HEK293 (cell line): ENCODE results near the gene USP5.

Experiments used
- CTCF ChIA-PET: fragments of 350-600 bp; formaldehyde crosslinking; extraction: SDS; loops from one replicate; lab custom pipeline; 2021; ENCODE audit warnings: antibody characterized with exemption; lab: Yijun Ruan, JAX
- POLR2A ChIA-PET: fragments of 300-600 bp; formaldehyde crosslinking; extraction: SDS; loops from one replicate; lab custom pipeline; 2020; ENCODE audit warnings: antibody characterized with exemption, inconsistent platforms; lab: Yijun Ruan, JAX
- H3K27ac ChIP-seq: fragments of 200-500 bp; sonication (Bioruptor generic); 2 replicates; pipeline ENCODE4 v1.5.1; 2014; ENCODE audit warnings: low read depth, low read length, control low read depth, inconsistent platforms; ENCODE audit errors: extremely low read depth
- H3K36me3 ChIP-seq, 2 experiments: fragments of 200-500 bp in 1 of 2; sonication (Bioruptor generic) in 1 of 2; 1 replicate in 1 of 2; 2 replicates in 1 of 2; pipeline ENCODE4 v1.5.1; 2014 to 2017; ENCODE audit warnings: inconsistent platforms in 2 of 2, low read length in 2 of 2; ENCODE audit not compliant: control insufficient read depth in 2 of 2, insufficient read depth in 1 of 2
- H3K4me1 ChIP-seq: fragments of 200-500 bp; sonication (Bioruptor generic); 2 replicates; pipeline ENCODE4 v1.5.1; 2014; ENCODE audit warnings: mild to moderate bottlenecking, low read length, inconsistent platforms; ENCODE audit not compliant: control insufficient read depth, insufficient read depth
- H3K4me3 ChIP-seq: 2 replicates; pipeline ENCODE4 v1.5.1; 2011; ENCODE audit warnings: low read depth, mild to moderate bottlenecking, control low read depth, low read length, moderate library complexity
- H3K9me3 ChIP-seq: fragments of 200-500 bp; sonication (Bioruptor generic); 2 replicates; pipeline ENCODE4 v1.5.1; 2014; ENCODE audit warnings: low read depth, low read length, inconsistent platforms; ENCODE audit not compliant: control insufficient read depth, insufficient read depth
- AEBP2 ChIP-seq: fragments of 450-650 bp; formaldehyde crosslinking; IDR thresholded peaks from 2 replicates; pipeline ENCODE4 v1.5.1; 2016; ENCODE audit warnings: missing biosample characterization, missing genetic modification characterization, borderline replicate concordance
- EGR2 ChIP-seq: fragments of 450-650 bp; formaldehyde crosslinking; IDR thresholded peaks from 2 replicates; pipeline ENCODE4 v1.5.1; 2016; ENCODE audit warnings: low read depth, missing biosample characterization, missing genetic modification characterization
- HIC1 ChIP-seq: fragments of 450-650 bp; formaldehyde crosslinking; IDR thresholded peaks from 2 replicates; pipeline ENCODE4 v1.5.1; 2016; ENCODE audit warnings: missing biosample characterization, missing genetic modification characterization
- OSR2 ChIP-seq: fragments of 450-650 bp; formaldehyde crosslinking; IDR thresholded peaks from 2 replicates; pipeline ENCODE4 v1.5.1; 2016; ENCODE audit warnings: missing biosample characterization, missing genetic modification characterization
- PBX3 ChIP-seq: sonication (generic); formaldehyde crosslinking; IDR thresholded peaks from 2 replicates; pipeline ENCODE4 v1.8.1; 2022; ENCODE audit warnings: mild to moderate bottlenecking, moderate library complexity, missing genetic modification reagents
- PRDM6 ChIP-seq: fragments of 450-650 bp; formaldehyde crosslinking; IDR thresholded peaks from 2 replicates; pipeline ENCODE4 v1.5.1; 2017; ENCODE audit warnings: missing biosample characterization, missing genetic modification characterization
- RBAK ChIP-seq: fragments of 450-650 bp; formaldehyde crosslinking; IDR thresholded peaks from 2 replicates; pipeline ENCODE4 v1.5.1; 2016; ENCODE audit warnings: missing biosample characterization, missing genetic modification characterization
- ZBTB1 ChIP-seq: fragments of 450-650 bp; formaldehyde crosslinking; IDR thresholded peaks from 2 replicates; pipeline ENCODE4 v1.5.1; 2016; ENCODE audit warnings: missing biosample characterization, missing genetic modification characterization
- ZBTB44 ChIP-seq: fragments of 450-650 bp; IDR thresholded peaks from 2 replicates; pipeline ENCODE4 v1.5.1; 2018; ENCODE audit warnings: missing biosample characterization, mild to moderate bottlenecking, missing genetic modification characterization
- ZFHX2 ChIP-seq: fragments of 450-650 bp; formaldehyde crosslinking; conservative IDR thresholded peaks from 2 replicates; pipeline ENCODE4 v1.5.1; 2016; ENCODE audit warnings: missing biosample characterization, missing genetic modification characterization
- ZNF121 ChIP-seq: fragments of 450-650 bp; formaldehyde crosslinking; IDR thresholded peaks from 2 replicates; pipeline ENCODE4 v1.5.1; 2016; ENCODE audit warnings: missing biosample characterization, missing genetic modification characterization
- ZNF132 ChIP-seq: fragments of 450-650 bp; formaldehyde crosslinking; IDR thresholded peaks from 2 replicates; pipeline ENCODE4 v1.5.1; 2017; ENCODE audit warnings: missing biosample characterization, missing genetic modification characterization, borderline replicate concordance
- ZNF223 ChIP-seq: fragments of 450-650 bp; formaldehyde crosslinking; IDR thresholded peaks from 2 replicates; pipeline ENCODE4 v1.5.1; 2016; ENCODE audit warnings: missing biosample characterization, missing genetic modification characterization
- ZNF311 ChIP-seq: fragments of 450-650 bp; formaldehyde crosslinking; IDR thresholded peaks from 2 replicates; pipeline ENCODE4 v1.5.1; 2017; ENCODE audit warnings: missing biosample characterization, missing genetic modification characterization, borderline replicate concordance
- ZNF416 ChIP-seq: fragments of 450-650 bp; formaldehyde crosslinking; IDR thresholded peaks from 2 replicates; pipeline ENCODE4 v1.5.1; 2016; ENCODE audit warnings: missing biosample characterization, missing genetic modification characterization
- ZNF518A ChIP-seq: fragments of 450-650 bp; formaldehyde crosslinking; conservative IDR thresholded peaks from 2 replicates; pipeline ENCODE4 v1.5.1; 2016; ENCODE audit warnings: low read depth, missing biosample characterization, missing genetic modification characterization
- ZNF549 ChIP-seq: fragments of 450-650 bp; IDR thresholded peaks from 2 replicates; pipeline ENCODE4 v1.5.1; 2018; ENCODE audit warnings: missing biosample characterization, missing genetic modification characterization, mild to moderate bottlenecking, inconsistent platforms, moderate library complexity
- ZNF571 ChIP-seq: fragments of 450-650 bp; formaldehyde crosslinking; IDR thresholded peaks from 2 replicates; pipeline ENCODE4 v1.5.0; 2017; ENCODE audit warnings: missing biosample characterization, missing genetic modification characterization
- ZNF621 ChIP-seq: fragments of 450-650 bp; formaldehyde crosslinking; IDR thresholded peaks from 2 replicates; pipeline ENCODE4 v1.5.1; 2017; ENCODE audit warnings: missing biosample characterization, missing genetic modification characterization
- ZNF654 ChIP-seq: fragments of 450-650 bp; formaldehyde crosslinking; IDR thresholded peaks from 2 replicates; pipeline ENCODE4 v1.5.1; 2016; ENCODE audit warnings: low read depth, missing biosample characterization, missing genetic modification characterization
- ZNF704 ChIP-seq: fragments of 450-650 bp; formaldehyde crosslinking; IDR thresholded peaks from 2 replicates; pipeline ENCODE4 v1.5.1; 2016; ENCODE audit warnings: missing biosample characterization, missing genetic modification characterization
- ZNF76 ChIP-seq: fragments of 450-650 bp; formaldehyde crosslinking; IDR thresholded peaks from 2 replicates; pipeline ENCODE4; 2016; ENCODE audit warnings: low read depth, missing biosample characterization, missing genetic modification characterization, borderline replicate concordance
- ZNF785 ChIP-seq: fragments of 450-650 bp; formaldehyde crosslinking; IDR thresholded peaks from 2 replicates; pipeline ENCODE4 v1.5.1; 2016; ENCODE audit warnings: missing biosample characterization, missing genetic modification characterization
- ZNF792 ChIP-seq: fragments of 450-650 bp; formaldehyde crosslinking; IDR thresholded peaks from 2 replicates; pipeline ENCODE4 v1.5.1; 2016; ENCODE audit warnings: missing biosample characterization, missing genetic modification characterization

Gene USP5

GRCh38 chr12:6817662-6818157 lies 34.2 kb upstream of the USP5 start:
- Histone ChIP-seq H3K9me3 (no peaks in the 10 kb centered on the region), H3K4me1 (peaks cover 6% of the 10 kb centered on the region; the same call in 1 of the 2 replicates), H3K36me3 (no peaks in the 10 kb centered on the region), H3K27ac (no peak overlapping the region), H3K4me3 (no peak overlapping the region)
- POLR2A ChIA-PET = no interaction called here
- CTCF ChIA-PET = no interaction called here
- TF ChIP-seq RBAK (tag by site-specific recombination) (no peak), ZBTB1 (tag by site-specific recombination) (no peak), PBX3 (no peak), AEBP2 (tag by site-specific recombination) (0 out of 2 replicates have a peak, but pooled peaks have one; percentile 26), ZNF549 (no peak), ZNF223 (no peak), ZNF704 (tag by site-specific recombination) (no peak), ZNF76 (tag by site-specific recombination) (no peak), ZNF132 (tag by site-specific recombination) (no peak), ZFHX2 (tag by site-specific recombination) (peak; percentile 65), ZNF311 (tag by site-specific recombination) (0 out of 2 replicates have a peak, but pooled peaks have one; percentile 70), ZNF785 (tag by site-specific recombination) (0 out of 2 replicates have a peak, but pooled peaks have one; percentile 19), ZNF792 (tag by site-specific recombination) (no peak), OSR2 (tag by site-specific recombination) (no peak), ZNF121 (tag by site-specific recombination) (no peak), ZNF654 (tag by site-specific recombination) (no peak), ZBTB44 (tag by site-specific recombination) (no peak), ZNF416 (tag by site-specific recombination) (no peak), ZNF571 (no peak), EGR2 (tag by site-specific recombination) (peak; percentile 55), ZNF621 (tag by site-specific recombination) (no peak), ZNF518A (no peak), HIC1 (tag by site-specific recombination) (no peak), PRDM6 (tag by site-specific recombination) (no peak)
